Thyroid gland (tissue), 4 donors: ENCODE data around the gene FLT4.

ENCODE experiments used
- CTCF ChIP-seq, 6 experiments: fragments of 200-600 bp in 3 of 6; fragments of 450-650 bp in 3 of 6; sonication (generic) in 3 of 6; IDR thresholded peaks; one replicate each; pipeline ENCODE4 v1.5.1; 2016 to 2019; ENCODE audit warnings: antibody characterized with exemption in 6 of 6, mild to moderate bottlenecking in 2 of 6, inconsistent platforms in 1 of 6, moderate library complexity in 1 of 6
- POLR2A ChIP-seq, 2 donors: fragments of 450-650 bp; IDR thresholded peaks; one replicate each; pipeline ENCODE4 v1.6.1; 2017; ENCODE audit warnings: antibody characterized with exemption in 2 of 2, mild to moderate bottlenecking in 2 of 2, moderate library complexity in 1 of 2

DNA sequence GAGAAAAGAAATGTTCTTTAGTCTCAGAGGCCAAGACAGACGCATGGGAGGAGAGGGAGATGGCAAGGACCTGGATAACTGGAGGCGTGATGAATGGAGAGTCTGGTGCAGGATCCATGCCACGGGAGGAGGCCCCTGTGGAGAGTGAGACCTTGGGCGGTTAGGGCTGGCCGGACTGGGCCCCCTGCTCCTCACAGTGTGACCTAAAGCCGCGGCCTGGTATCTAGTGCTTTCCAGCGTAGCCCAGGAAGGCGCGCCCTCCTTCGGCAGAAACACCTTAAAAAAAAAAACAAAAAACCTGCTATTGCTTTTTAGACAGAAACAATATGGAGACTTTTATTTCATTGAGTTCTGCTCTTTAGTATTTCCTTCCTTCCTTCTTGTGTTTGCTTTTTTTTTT is 91.2 kb downstream of the FLT4 start:
- TF ChIP-seq CTCF (IDR thresholded peaks at IDR 0.05) (no peak), POLR2A (IDR thresholded peaks at IDR 0.05) (no peak)
